ENCODE data around the gene TNFRSF8.

The TNFRSF8 gene

DNA sequence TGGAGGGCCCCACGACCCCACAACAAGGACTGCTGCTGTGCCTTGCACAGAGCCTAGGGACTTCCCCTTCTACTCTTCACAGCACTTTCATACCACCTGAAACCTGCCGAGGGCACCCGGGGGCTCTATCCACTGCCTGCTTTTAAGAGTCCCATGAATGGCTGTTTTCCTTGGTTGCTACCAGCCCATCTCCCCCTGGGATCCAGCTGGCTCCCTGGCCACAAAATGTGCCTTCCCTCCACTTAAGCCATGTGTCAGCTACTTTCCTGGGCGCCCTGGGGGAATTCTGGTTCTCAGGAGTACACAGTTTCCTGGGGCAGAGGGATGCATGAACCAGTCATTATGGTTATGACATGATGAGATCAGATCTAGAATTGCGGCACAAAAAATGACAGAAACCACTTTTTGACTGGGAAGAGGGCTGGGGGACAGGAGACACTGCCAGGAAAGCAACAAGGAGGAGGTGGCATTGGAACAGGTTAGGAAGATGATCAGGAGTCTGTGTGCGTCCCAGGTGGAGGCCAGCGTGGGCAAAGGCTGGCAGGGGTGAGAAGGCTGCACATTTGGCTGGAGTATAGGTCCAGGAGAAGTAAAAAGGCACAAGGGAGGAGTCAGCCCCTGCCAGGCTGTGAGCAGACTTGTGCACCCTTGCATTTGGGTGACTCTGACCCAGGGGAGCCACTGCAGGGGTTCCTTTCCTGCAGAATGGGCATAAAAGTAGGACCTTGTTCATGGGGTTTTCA lies 3.2 kb upstream of the TNFRSF8 start:
- peaks cover 18 to 27% of the 10 kb centered on the region in 2 donors for H3K4me1 Mint-ChIP-seq (ENCODE audit: low read depth in 2 of 2)
- peaks cover 32 to 78% of the 10 kb centered on the region in 2 donors for H3K27me3 Mint-ChIP-seq
- H3K4me3 Mint-ChIP-seq, result no peak overlapping the region
- DNase-seq, result no peak
- H3K36me3 Mint-ChIP-seq (ENCODE audit: insufficient read depth), result no peaks in the 10 kb centered on the region
- H3K27ac Mint-ChIP-seq, result peak overlapping the region in 1 of 2 donors; percentile 15
- no peaks in the 10 kb centered on the region for H3K9me3 Mint-ChIP-seq
- ATAC-seq (replicated peaks), result no peak

DNA sequence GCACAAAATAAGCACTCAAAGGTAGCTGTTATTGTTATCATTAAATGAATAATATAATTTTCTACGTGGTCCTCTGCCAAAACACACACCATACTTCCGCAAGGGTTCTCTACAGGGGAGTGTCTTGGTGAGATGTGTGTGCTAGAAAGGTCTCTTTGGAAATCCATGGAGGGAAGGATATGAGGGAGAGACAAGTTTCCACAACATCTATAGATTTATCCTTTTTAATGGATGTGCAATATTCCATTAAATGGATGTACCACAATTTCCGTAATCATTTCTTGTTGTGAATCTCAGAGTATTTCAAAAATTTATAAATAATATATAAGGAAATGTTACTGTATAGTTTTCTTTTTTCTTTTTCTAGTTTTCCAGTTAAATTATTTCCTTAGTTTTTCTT lies 2.6 kb upstream of the TNFRSF8 start:
- Mint-ChIP-seq H3K4me3 (no peak overlapping the region), H3K4me1 (ENCODE audit: low read depth in 2 of 2) (peaks cover 19 to 25% of the 10 kb centered on the region in 2 donors), H3K27me3 (peaks cover 33 to 81% of the 10 kb centered on the region in 2 donors), H3K27ac (no peak overlapping the region), H3K36me3 (ENCODE audit: insufficient read depth) (no peaks in the 10 kb centered on the region), H3K9me3 (no peaks in the 10 kb centered on the region)
- DNase-seq (no peak), ATAC-seq (replicated peaks) (no peak)

DNA sequence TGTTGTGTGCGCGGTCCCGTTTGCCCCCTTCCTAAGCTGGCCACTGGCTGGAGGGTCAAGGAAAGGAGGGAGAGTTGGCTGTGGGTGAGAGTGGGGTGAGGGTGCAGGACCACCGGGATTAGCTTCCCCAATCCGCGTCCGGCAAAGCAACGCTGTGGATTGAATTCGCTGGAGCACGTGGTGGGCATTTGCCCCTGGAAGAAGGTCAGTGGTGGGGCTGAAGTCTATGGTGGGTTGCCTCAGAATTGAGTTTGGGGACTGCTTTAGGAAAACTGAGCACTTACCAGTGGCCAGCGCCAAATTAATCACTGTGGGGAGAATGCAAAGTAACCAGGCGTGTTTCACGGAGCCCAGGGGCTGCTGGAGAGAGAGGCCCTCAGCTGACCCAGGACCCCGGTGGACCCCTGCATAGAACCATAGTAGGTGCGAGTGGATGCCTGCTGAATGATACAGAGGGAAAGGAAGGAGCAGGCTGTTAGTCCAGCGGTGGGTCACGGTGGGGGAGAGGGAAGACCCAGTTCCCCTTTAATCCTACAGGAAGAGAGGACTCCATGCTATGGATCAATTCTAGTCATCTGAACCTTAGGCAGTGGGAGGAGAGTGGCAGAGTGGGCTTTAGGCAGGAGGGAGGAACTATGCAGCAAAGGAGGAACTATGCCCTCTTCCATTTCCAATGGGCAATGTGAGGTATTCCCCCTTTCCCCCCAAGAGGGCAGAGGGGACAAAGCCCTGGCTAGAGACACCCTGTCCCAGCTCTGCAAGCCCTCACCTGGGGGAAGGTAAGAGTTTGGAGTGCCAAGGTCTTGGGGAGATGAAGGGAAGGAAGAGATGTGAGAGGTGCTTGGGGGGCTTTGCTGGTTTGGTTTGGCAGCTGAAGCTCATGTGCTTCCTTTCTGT lies 1.2 kb downstream of the TNFRSF8 start:
- no peaks in the 10 kb centered on the region for H3K9me3 Mint-ChIP-seq
- H3K27me3 Mint-ChIP-seq, result peaks cover 64 to 88% of the 10 kb centered on the region in 2 donors
- no peaks in the 10 kb centered on the region for H3K36me3 Mint-ChIP-seq (ENCODE audit: insufficient read depth)
- peaks cover 45 to 46% of the 10 kb centered on the region in 2 donors for H3K4me1 Mint-ChIP-seq (ENCODE audit: low read depth in 2 of 2)
- no peak for ATAC-seq (replicated peaks)
- peak overlapping the region; percentile 13 to 67 for H3K4me3 Mint-ChIP-seq
- no peak for DNase-seq
- H3K27ac Mint-ChIP-seq, result no peak overlapping the region

DNA sequence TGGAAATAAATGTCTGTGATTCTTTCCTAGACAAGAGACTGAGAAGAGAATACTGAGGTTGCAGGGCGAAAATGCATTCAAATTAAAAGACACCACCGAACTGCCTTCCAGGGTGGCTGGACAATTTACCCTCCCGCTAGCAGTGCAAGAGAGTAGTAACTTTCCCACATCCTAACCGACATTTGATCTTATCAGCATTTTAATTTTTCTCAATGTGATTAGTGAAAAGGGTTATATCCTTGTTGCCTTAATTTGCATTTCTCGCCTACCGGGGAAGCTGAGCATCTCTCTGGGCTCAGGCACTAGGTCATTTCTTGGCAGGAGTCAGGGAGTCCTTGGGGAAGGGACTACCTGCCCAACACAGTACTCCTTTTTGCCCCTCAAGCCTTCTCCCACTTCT lies 2.8 kb downstream of the TNFRSF8 start:
- Mint-ChIP-seq H3K27ac (no peak overlapping the region), H3K9me3 (no peaks in the 10 kb centered on the region), H3K36me3 (ENCODE audit: insufficient read depth) (peaks cover 3% of the 10 kb centered on the region), H3K27me3 (peaks cover 73 to 91% of the 10 kb centered on the region in 2 donors), H3K4me3 (peak overlapping the region; percentile 49 to 57), H3K4me1 (ENCODE audit: low read depth in 2 of 2) (peaks cover 51 to 55% of the 10 kb centered on the region in 2 donors)
- DNase-seq (no peak), ATAC-seq (replicated peaks) (peak; percentile 48)

DNA sequence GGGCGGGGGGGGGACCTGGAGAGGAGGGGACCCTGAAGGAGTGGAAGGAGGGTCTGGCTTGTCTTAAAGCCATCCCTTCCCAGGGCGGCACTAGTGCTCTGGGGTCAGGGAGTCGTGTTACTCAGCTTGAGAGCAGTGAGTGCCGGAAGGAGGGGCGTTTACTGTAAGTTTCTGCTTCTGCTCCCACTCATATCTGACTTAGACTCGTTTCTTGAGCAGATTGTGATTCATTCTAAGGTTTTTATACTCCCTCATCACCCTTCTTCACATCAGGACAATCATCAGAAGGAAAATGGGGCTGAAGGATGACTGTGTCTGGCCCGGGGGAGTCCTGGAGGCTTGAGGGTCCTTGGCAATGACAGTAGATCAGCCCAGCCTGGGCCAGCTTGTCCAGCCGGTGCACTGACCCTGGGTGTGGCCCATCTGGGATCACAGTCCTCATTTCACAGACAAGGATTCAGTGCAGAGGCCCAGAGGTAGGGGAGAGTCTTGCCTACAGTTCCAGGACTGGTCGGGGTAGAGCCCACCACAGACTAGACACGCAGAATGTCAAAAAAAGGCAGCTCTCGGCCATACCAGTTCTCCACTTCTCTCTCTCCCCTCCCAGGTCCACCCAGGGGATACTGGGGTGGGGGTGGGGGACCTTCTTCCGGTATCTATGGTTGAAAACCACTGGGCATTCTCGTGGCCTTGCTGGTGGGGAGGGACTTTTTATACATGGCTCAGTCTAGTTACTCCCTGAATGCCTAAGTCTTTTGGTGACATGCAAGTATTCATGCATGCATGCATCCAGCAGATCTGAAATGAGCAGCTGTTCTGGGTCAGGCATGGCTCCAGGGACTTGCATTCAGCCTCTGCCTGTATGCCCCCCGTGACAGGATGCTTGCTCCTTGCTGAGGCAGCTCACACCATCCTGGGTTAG lies 5.1 kb downstream of the TNFRSF8 start:
- H3K4me3 Mint-ChIP-seq, result peak overlapping the region; percentile 44 to 69
- H3K27me3 Mint-ChIP-seq, result peaks cover 60 to 90% of the 10 kb centered on the region in 2 donors
- H3K9me3 Mint-ChIP-seq, result no peaks in the 10 kb centered on the region
- peak overlapping the region; percentile 36 to 48 for H3K27ac Mint-ChIP-seq
- peak in 1 of 3 experiments; percentile 26 for DNase-seq
- peaks cover 6% of the 10 kb centered on the region for H3K36me3 Mint-ChIP-seq (ENCODE audit: insufficient read depth)
- H3K4me1 Mint-ChIP-seq (ENCODE audit: low read depth in 2 of 2), result peaks cover 46 to 51% of the 10 kb centered on the region in 2 donors
- ATAC-seq (replicated peaks), result peak; percentile 61

DNA sequence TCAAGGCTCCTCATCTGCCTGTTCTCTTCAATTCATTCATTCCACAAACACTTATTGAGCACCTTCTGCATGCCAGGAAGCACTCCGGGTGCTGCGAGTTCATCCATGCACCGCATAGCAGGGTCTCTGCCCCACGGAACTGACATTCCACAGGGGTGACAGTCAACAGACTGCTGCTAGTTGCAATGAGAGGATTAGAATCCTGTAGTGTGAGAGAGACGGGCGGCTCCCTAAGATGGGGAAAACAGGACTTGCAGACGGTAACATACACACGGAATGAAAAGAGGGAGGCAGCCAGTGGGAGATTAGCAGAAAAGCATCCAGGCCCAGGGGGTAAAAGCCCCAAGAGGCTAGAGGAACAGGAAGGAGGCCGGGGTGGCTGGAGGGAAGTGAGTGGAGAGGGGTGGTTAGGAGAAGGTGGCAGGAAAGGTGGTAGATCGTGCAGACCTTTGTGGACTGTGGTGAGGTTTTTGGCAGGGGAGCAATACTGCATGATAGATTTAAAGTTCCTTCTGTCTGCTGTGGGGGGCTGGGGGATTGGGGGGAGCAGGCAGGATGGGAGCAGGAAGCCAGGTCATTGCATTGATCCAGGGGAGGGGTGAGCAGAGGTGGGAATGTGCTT lies 6.6 kb downstream of the TNFRSF8 start:
- Mint-ChIP-seq H3K4me3 (peak overlapping the region; percentile 33 to 44), H3K9me3 (no peaks in the 10 kb centered on the region), H3K27ac (peak overlapping the region in 1 of 2 donors; percentile 16), H3K4me1 (ENCODE audit: low read depth in 2 of 2) (peaks cover 34 to 38% of the 10 kb centered on the region in 2 donors), H3K36me3 (ENCODE audit: insufficient read depth) (peaks cover 6% of the 10 kb centered on the region), H3K27me3 (peaks cover 48 to 86% of the 10 kb centered on the region in 2 donors)
- ATAC-seq (replicated peaks), result peak; percentile 26
- no peak for DNase-seq

DNA sequence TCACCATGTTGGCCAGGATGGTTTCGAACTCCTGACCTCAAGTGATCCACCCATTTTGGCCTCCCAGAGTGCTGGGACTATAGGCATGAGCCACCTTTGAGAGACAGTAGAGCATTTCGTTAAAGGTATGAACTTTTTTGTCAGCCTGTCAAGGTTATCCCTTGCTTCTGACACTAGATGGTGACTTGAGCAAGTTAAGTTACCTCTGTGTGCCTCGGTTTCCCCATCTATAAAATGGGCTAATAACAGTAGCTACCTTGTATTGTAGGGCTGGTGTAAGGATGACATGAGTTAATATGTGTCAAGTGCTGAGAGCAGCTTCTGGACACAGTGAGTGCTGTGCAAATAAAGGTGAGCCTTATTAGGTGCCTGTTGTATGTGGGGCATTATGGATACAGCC lies 8.8 kb downstream of the TNFRSF8 start:
- peaks cover 6% of the 10 kb centered on the region for H3K36me3 Mint-ChIP-seq (ENCODE audit: insufficient read depth)
- peaks cover 39 to 87% of the 10 kb centered on the region in 2 donors for H3K27me3 Mint-ChIP-seq
- ATAC-seq (replicated peaks) (no peak), DNase-seq (no peak)
- H3K27ac Mint-ChIP-seq, result peak overlapping the region in 1 of 2 donors; percentile 49
- H3K4me3 Mint-ChIP-seq, result no peak overlapping the region
- H3K4me1 Mint-ChIP-seq (ENCODE audit: low read depth in 2 of 2), result peaks cover 26 to 27% of the 10 kb centered on the region in 2 donors
- H3K9me3 Mint-ChIP-seq, result no peaks in the 10 kb centered on the region

DNA sequence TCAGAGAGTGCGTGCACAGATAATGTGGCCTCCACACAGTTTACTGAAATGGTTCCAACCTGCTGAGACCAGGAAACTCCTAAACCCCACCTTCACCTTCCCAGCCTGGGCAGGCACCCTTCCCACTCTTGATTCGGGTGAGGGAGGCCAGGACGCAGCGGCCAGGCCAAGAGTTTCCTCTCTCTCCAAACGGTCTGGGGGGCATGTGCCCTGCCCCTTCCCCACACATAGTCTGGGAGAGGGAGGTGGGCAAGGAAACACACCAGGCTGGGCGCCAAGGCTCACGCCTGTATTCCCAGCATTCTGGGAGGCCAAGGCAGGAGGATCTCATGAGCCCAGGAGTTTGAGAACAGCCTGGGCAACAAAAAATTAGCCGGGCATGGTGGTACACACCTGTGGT lies 9.6 kb downstream of the TNFRSF8 start:
- ATAC-seq (replicated peaks), result no peak
- Mint-ChIP-seq H3K4me1 (ENCODE audit: low read depth in 2 of 2) (peaks cover 19 to 21% of the 10 kb centered on the region in 2 donors), H3K9me3 (no peaks in the 10 kb centered on the region), H3K27me3 (peaks cover 39 to 86% of the 10 kb centered on the region in 2 donors), H3K27ac (no peak overlapping the region), H3K36me3 (ENCODE audit: insufficient read depth) (peaks cover 6% of the 10 kb centered on the region), H3K4me3 (no peak overlapping the region)
- DNase-seq, result no peak

DNA sequence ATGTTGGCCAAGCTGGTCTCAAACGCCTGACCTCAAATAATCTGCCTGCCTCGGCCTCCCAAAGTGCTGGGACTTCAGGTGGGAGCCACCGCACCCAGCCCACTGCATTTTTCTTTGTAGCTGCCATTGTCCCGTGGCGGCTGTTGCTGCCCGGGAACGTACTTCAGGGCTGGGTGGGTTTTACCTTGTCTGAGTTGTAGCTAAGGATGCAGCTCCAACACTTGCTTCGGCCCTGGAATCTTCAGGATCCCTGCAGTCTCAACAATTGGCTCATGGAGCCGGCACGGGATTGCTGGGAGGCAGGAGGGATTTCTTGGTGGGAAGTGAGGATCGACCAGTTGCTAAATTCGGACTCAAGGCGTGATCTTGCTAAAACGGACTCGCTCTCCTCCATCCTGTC lies 10.7 kb downstream of the TNFRSF8 start:
- peaks cover 9 to 14% of the 10 kb centered on the region in 2 donors for H3K4me1 Mint-ChIP-seq (ENCODE audit: low read depth in 2 of 2)
- DNase-seq, result no peak
- peaks cover 34 to 82% of the 10 kb centered on the region in 2 donors for H3K27me3 Mint-ChIP-seq
- ATAC-seq (replicated peaks), result no peak
- no peak overlapping the region for H3K27ac Mint-ChIP-seq
- no peaks in the 10 kb centered on the region for H3K9me3 Mint-ChIP-seq
- H3K4me3 Mint-ChIP-seq, result no peak overlapping the region
- H3K36me3 Mint-ChIP-seq (ENCODE audit: insufficient read depth), result peaks cover 6% of the 10 kb centered on the region

DNA sequence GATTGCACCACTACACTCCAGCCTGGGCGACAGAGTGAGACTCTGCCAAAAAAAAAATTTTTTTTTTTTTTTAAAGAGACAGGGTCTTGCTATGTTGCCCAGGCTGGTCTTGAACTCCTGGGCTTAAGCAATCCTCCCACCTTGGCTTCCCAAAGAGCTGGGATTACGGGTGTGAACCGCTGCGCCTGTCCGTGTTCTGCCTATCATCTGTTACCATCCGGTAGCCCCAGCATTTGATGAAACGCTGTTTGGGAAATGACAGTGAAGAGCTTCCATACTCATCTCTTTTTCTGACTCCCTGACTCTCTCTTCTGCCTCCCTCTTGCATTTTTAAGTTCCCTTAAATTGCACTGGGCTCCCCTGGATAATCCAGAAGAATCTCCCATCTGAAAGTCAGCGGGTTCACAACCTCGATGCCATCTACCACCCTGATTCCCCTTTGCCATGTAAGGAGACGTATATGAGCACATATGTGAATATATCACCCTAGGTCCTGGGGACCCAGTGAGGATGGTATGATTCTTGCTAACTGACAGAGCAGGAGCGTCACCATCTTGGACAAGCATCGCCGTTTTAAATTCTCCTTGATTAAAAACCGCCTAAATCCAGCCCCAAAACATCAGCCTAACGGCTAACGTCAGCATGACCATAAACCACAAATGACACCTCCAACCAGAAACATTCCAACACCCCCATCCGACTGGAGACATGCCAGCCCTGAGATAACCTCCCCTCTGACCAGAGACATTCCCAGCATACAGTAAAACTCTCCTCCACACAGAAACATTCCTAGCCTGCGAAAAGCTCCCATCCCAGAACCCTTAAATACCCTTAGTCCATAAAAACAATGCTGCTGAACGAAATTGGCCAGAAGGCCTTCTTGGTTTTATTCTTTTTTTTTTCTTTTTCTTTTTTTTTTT lies 12.4 kb downstream of the TNFRSF8 start:
- peaks cover 0 to 11% of the 10 kb centered on the region in 2 donors for H3K4me1 Mint-ChIP-seq (ENCODE audit: low read depth in 2 of 2)
- ATAC-seq (replicated peaks) (no peak), DNase-seq (no peak)
- no peaks in the 10 kb centered on the region for H3K9me3 Mint-ChIP-seq
- H3K36me3 Mint-ChIP-seq (ENCODE audit: insufficient read depth), result peaks cover 3% of the 10 kb centered on the region
- peaks cover 26 to 76% of the 10 kb centered on the region in 2 donors for H3K27me3 Mint-ChIP-seq
- no peak overlapping the region for H3K27ac Mint-ChIP-seq
- no peak overlapping the region for H3K4me3 Mint-ChIP-seq

DNA sequence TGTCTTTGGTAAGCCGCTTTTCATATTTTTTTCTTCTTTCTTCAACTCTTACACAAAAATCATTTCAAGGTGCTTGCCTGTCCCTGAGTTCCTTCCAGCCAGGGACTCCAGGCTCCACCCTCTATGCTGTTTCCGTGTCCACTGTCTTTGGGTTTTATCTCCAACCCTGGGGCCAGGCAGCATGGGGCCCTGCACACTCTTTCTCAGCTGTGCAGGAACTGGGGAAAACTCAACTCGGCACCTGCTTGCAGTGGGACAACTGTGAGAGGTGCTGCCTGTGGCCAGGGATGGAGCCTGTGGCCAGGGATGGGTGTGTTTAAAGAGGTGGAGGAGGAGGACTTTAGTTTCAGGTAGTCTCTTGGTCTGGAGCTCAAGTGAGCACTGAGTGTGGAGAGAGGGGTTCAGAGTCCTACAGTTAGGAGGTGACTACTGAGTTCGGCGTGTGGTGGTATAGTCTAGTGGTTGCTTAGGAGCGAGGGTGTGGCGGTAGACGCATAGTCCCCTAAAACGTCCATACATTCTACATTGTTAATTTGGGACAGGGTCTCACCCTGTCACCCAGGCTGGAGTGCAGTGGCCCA lies 13.4 kb downstream of the TNFRSF8 start:
- Mint-ChIP-seq H3K36me3 (ENCODE audit: insufficient read depth) (peaks cover 1% of the 10 kb centered on the region), H3K27ac (no peak overlapping the region), H3K9me3 (no peaks in the 10 kb centered on the region), H3K4me3 (no peak overlapping the region), H3K4me1 (ENCODE audit: low read depth in 2 of 2) (peaks cover 0 to 10% of the 10 kb centered on the region in 2 donors), H3K27me3 (peaks cover 23 to 70% of the 10 kb centered on the region in 2 donors)
- ATAC-seq (replicated peaks) (no peak), DNase-seq (no peak)
